GM19240 (cell line): ENCODE measurements around the gene C11orf42.

ENCODE experiments used
- DNase-seq: peaks from one replicate; pipeline ENCODE4 v3.0.0; 2011; ENCODE audit warnings: low spot score; ENCODE audit not compliant: insufficient read length

C11orf42 gene

GRCh38 chr11:6205366-6205765 lies at the start of gene C11orf42:
TSS of gene C11orf42 (plus strand) at chr11:6205557. CDS start at chr11:6205616, 59 bp downstream.
- no peak for DNase-seq

- no peak for DNase-seq
Measured at GRCh38 chr11:6156628-6157359, 48.6 kb upstream of the C11orf42 start.

- no peak for DNase-seq
Measured at GRCh38 chr11:6170226-6170625, 35.1 kb upstream of the C11orf42 start, which contains the start of gene OR52B2. TSS of gene OR52B2 (minus strand) at chr11:6170326. CDS start at chr11:6170326, 0 bp downstream.

GRCh38 chr11:6175440-6175839 lies 29.9 kb upstream of the C11orf42 start:
- DNase-seq: no peak

GRCh38 chr11:6191742-6192141 lies 13.6 kb upstream of the C11orf42 start:
- DNase-seq: no peak

GRCh38 chr11:6194065-6194581 lies 11.2 kb upstream of the C11orf42 start:
- DNase-seq: no peak

- DNase-seq: no peak
Measured at GRCh38 chr11:6196396-6196795, 9.0 kb upstream of the C11orf42 start.

GRCh38 chr11:6197466-6198200 lies 7.7 kb upstream of the C11orf42 start:
- DNase-seq: no peak

- DNase-seq: no peak
Measured at GRCh38 chr11:6199174-6199810, 6.1 kb upstream of the C11orf42 start, which contains the start of gene OR52W1. TSS of gene OR52W1 (plus strand) at chr11:6199224. CDS start at chr11:6199224, 0 bp downstream.

GRCh38 chr11:6200975-6201374 lies 4.4 kb upstream of the C11orf42 start:
- DNase-seq: no peak

GRCh38 chr11:6201481-6201880 lies 3.9 kb upstream of the C11orf42 start:
- DNase-seq: no peak

GRCh38 chr11:6202041-6202440 lies 3.3 kb upstream of the C11orf42 start:
- DNase-seq: no peak

GRCh38 chr11:6203327-6203726 lies 2.0 kb upstream of the C11orf42 start:
- no peak for DNase-seq

- no peak for DNase-seq
Measured at GRCh38 chr11:6204706-6205105, 651 bp upstream of the C11orf42 start.

- no peak for DNase-seq
Measured at GRCh38 chr11:6206456-6207180, 1.3 kb downstream of the C11orf42 start.

- no peak for DNase-seq
Measured at GRCh38 chr11:6209801-6210200, 4.4 kb downstream of the C11orf42 start.

- DNase-seq: no peak
Measured at GRCh38 chr11:6210274-6210955, 5.1 kb downstream of the C11orf42 start.

- DNase-seq: no peak
Measured at GRCh38 chr11:6214530-6214929, 9.2 kb downstream of the C11orf42 start.

GRCh38 chr11:6216501-6216900 lies 11.1 kb downstream of the C11orf42 start:
- no peak for DNase-seq

GRCh38 chr11:6217722-6218121 lies 12.4 kb downstream of the C11orf42 start:
- DNase-seq: no peak

- no peak for DNase-seq
Measured at GRCh38 chr11:6219359-6219758, 14.0 kb downstream of the C11orf42 start.
